ENCODE measurements around the gene TECTB.

DNA sequence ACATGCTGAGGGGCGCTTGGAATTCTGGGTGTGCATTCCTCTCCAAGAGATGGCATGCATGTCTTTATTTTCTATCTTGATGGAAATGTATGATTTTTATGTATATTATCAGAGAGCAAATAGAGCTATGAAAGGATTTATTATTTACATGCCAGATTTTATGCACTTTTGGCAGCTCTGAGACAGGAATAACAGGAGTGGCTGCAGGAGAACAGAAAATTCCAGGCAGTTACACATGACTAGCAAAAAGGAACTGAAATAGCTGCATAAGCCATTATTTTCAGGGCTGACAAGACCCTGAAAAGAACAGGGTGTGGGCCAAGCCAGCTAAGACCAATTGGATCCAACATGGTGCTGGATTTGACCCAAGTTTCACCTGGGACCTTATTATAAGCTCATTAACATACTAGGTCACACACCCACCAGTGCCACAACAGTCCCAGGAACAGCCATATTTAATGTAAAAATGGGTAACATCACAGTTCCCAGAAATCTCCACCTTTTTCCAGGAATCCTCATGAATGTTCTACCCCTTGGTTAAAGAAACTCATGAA, 47.5 kb downstream of the TECTB start:
- TF ChIP-seq, protein P1, sequence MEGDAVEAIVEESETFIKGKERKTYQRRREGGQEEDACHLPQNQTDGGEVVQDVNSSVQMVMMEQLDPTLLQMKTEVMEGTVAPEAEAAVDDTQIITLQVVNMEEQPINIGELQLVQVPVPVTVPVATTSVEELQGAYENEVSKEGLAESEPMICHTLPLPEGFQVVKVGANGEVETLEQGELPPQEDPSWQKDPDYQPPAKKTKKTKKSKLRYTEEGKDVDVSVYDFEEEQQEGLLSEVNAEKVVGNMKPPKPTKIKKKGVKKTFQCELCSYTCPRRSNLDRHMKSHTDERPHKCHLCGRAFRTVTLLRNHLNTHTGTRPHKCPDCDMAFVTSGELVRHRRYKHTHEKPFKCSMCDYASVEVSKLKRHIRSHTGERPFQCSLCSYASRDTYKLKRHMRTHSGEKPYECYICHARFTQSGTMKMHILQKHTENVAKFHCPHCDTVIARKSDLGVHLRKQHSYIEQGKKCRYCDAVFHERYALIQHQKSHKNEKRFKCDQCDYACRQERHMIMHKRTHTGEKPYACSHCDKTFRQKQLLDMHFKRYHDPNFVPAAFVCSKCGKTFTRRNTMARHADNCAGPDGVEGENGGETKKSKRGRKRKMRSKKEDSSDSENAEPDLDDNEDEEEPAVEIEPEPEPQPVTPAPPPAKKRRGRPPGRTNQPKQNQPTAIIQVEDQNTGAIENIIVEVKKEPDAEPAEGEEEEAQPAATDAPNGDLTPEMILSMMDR (IDR thresholded peaks at IDR 0.05), result no peak
- TF ChIP-seq POLR2A (IDR thresholded peaks at IDR 0.05), result no peak
